ENCODE measurements around the gene RTP2. TPM values are rescaled to one million over a fixed set of nuclear protein-coding genes. Genes with fewer than 3 reads are reported as not detected.
A peak's percentile ranks its signal among the peaks of the same experiment; 100 is the strongest.

The RTP2 gene
- total and polyA plus RNA-seq, 10 of the 15 experiments (the other 5 are each of a cell fraction or from before 2014, with no cell fraction given): not detected

- no peak for TF ChIP-seq E2F8 (IDR thresholded peaks at IDR 0.05; ENCODE audit: low read depth, partially characterized antibody)
- TF ChIP-seq CTCF (IDR thresholded peaks at IDR 0.05 in 2 of 3, conservative IDR thresholded peaks at IDR 0.05 in 1 of 3; ENCODE audit: control insufficient read depth in 2 of 3, extremely low read depth in 1 of 3, insufficient read depth in 1 of 3, low read depth in 3 of 3, low read length in 3 of 3): peak; percentile 87 to 92 (median 90); a peak in 5 of 6 replicates
Measured at GRCh38 chr3:187714404-187714979, 12.1 kb upstream of the RTP2 start (continued).

- ChIA-PET CTCF (interaction anchor here (0.6 to 5.5 kb wide), 12 partner anchors 8 to 1241 kb away, joined by 3 to 54 read pairs (median 6); partner anchors contain the start of genes RTP2 and RTP4), RAD21 (ENCODE audit: unreplicated experiment) (interaction anchor here (1.1 to 5.5 kb wide), 2 partner anchors 26 to 395 kb away, joined by 4 to 31 read pairs; no protein-coding TSS in a partner anchor), SMC1A (ENCODE audit: uncharacterized antibody, unreplicated experiment) (interaction anchor here (0.9 to 3.3 kb wide), 5 partner anchors 8 to 493 kb away, joined by 3 to 22 read pairs (median 10); partner anchors contain the start of gene RTP2), POLR2A (no interaction called here)
- Histone ChIP-seq H3K9ac (ENCODE audit: control insufficient read depth, insufficient read depth, low read length) (no peak overlapping the region), H2AFZ (ENCODE audit: control insufficient read depth, low read depth, low read length) (no peak overlapping the region), H3K79me2 (ENCODE audit: control insufficient read depth, insufficient read depth, low read length) (no peaks in the 10 kb centered on the region), H4K20me1 (ENCODE audit: control insufficient read depth, insufficient read depth) (no peaks in the 10 kb centered on the region), H3K4me2 (ENCODE audit: control insufficient read depth, insufficient read depth) (no peak overlapping the region), H3K36me3 (ENCODE audit: control insufficient read depth in 2 of 2, insufficient read depth in 2 of 2, low read length in 1 of 2) (no peaks in the 10 kb centered on the region), H3K9me3 (replicated peaks; ENCODE audit: control insufficient read depth, insufficient read depth, low read length) (no peaks in the 10 kb centered on the region; the same call in 2 of the 3 replicates), H3K27ac (ENCODE audit: control insufficient read depth, insufficient read depth) (no peak overlapping the region), H3K4me3 (no peak overlapping the region), H3K27me3 (replicated peaks in 1 of 2; ENCODE audit: control insufficient read depth in 2 of 2, insufficient read depth in 2 of 2, low read length in 1 of 2) (no peaks in the 10 kb centered on the region), H3K4me1 (ENCODE audit: control insufficient read depth, insufficient read depth, low read length) (no peaks in the 10 kb centered on the region)
- no peak for FAIRE-seq
- 46% methylated on average over 2 of the region's 2 CpGs for WGBS (ENCODE audit: insufficient coverage, insufficient replicate concordance, low lambda C conversion rate, missing lambda C conversion rate)
- DNase-seq (ENCODE audit: low read depth, low spot score): no peak
- in situ Hi-C loops (cut with MboI) (no loop called here), intact Hi-C loops (cut with micrococcal nuclease; ENCODE audit: unreplicated experiment) (no loop called here)
- TF ChIP-seq ESRRA (IDR thresholded peaks at IDR 0.05; ENCODE audit: low read length): no peak
- no peak for TF ChIP-seq TCF7 (IDR thresholded peaks at IDR 0.05; ENCODE audit: borderline replicate concordance)
- TF ChIP-seq ASH2L (IDR thresholded peaks at IDR 0.05; ENCODE audit: borderline replicate concordance, low read depth): no peak
- 0 out of 2 replicates have a peak, but pooled peaks have one; percentile 48 for TF ChIP-seq NFYB (IDR thresholded peaks at IDR 0.05; ENCODE audit: insufficient read depth, low read depth, low read length)
- TF ChIP-seq USF1 (IDR thresholded peaks at IDR 0.05; ENCODE audit: borderline replicate concordance, extremely low read length, insufficient read depth, low read depth, low read length): no peak
- TF ChIP-seq PKNOX1 (IDR thresholded peaks at IDR 0.05): no peak
- ATAC-seq: peak; percentile 85
- no TSS peak for BruUV-seq (replicated peaks)
Measured at GRCh38 chr3:187713504-187713903, 11.1 kb upstream of the RTP2 start.

Data from GM12878 (cell line).